HG03159 (cell line): ENCODE data around the gene HELZ2.
"Not testable (repeated sequence)": the region's sequence is repeated elsewhere in the genome, so short reads cannot be mapped to it uniquely, and the experiment has no call there.

Experiments used
- ATAC-seq: cut with Tn5 transposase; IDR thresholded peaks from one replicate; pipeline ENCODE4 v1.9.1; 2021; ENCODE audit warnings: mild to moderate bottlenecking, moderate library complexity; ENCODE audit not compliant: unreplicated experiment

Gene HELZ2

GRCh38 chr20:63574156-63574828 lies at the start of gene HELZ2:
Gene HELZ2 (minus strand): TSS chr20:63574239. CDS start chr20:63572385, 1,854 bp downstream.
- ATAC-seq: no peak

GRCh38 chr20:63622732-63623131 lies 48.7 kb upstream of the HELZ2 start:
- ATAC-seq: no peak

DNA sequence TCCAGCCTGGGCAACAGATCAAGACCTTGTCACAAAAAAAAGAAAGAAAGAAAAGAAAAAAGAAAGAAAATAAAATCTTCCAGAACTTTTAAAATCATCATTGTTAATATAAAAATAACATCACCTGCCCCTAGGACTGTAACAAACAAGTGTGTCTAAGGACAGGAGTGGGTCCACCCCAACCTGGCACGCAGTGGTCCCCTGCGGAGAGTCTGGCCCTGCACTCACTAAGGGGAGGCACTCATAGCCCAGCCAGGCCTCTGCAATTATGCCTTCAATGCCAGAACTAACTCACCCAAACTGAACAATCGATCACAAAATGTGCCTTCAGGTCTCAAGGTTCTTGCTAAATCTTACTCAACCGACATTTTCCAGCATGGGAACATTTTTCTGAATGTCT lies 48.1 kb upstream of the HELZ2 start:
- no peak for ATAC-seq

DNA sequence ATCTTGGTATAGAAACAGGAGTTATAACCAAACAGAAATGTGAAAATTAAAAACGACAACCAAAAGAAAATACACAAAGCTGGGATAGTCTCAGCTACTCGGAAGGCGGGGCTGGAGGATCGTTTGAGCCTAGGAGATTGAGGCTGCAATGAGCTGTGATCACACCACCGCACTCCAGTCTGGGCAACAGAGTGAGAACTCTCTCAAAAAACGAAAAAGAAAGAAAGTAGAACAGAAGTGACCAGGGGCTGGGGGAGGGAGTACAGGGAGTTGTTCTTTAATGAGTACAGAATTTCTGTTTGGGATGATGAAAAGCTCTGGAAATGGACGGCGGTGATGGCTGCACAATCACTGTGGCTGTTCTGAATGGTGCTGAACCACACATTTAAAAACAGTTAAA lies 47.0 kb upstream of the HELZ2 start:
- no peak for ATAC-seq

- ATAC-seq: no peak
These were observed 45.5 kb upstream of the HELZ2 start for GRCh38 chr20:63619505-63619904.

DNA sequence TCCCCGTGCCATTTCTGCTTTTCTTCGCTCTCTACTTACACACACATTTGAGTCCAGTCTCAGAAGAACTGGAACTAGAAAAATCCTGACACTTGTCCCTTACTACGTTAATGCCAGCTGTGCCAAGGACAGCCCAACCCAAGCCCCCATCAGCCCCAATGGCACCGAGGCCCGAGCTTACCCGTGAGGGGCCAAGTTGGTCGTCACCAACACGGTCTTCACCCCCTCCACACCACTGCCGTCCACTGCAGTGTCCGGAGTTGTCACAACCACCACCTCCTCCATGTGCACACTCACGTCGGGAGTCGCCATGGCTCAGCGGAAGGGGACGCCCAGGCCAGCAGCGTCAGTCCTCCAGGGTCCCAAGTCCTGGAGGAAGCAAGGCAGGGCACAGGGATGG lies 45.0 kb upstream of the HELZ2 start:
- ATAC-seq: no peak

- no peak for ATAC-seq
These were observed 44.4 kb upstream of the HELZ2 start for GRCh38 chr20:63618291-63618980.

GRCh38 chr20:63617876-63618265 lies 43.8 kb upstream of the HELZ2 start:
- no peak for ATAC-seq

- ATAC-seq: no peak
These were observed 43.2 kb upstream of the HELZ2 start for GRCh38 chr20:63617092-63617875.

DNA sequence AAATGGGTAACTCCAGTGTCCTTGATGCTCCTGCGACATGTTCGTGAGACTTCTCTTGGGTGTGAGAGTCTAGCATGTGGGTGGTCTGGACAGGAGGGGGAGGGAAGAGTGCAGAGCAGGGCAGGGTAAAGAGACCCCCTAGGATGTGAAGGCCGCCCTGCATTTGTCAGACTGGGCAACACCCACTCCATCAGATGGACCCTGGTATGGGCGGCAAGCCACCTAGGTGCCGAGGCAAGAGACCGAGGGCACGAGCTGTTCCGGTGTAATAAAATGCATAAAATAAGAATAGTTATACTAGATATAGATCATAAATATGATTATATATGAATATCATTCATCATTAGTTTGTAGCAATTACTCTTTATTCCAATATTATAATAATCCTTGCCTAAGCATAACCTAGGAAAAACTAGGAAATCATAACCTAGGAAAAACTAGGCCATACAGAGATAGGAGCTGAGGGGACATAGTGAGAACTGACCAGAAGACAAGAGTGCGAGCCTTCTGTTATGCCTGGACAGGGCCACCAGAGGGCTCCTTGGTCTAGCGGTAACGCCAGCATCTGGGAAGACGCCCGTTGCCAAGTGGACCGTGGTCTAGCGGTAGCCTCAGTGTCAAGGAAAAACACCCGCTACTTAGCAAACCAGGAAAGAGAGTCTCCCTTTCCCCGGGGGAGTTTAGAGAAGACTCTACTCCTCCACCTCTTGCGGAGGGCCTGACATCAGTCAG lies 40.0 kb upstream of the HELZ2 start:
- ATAC-seq: not testable (repeated sequence)

- ATAC-seq: no peak
These were observed 38.4 kb upstream of the HELZ2 start for GRCh38 chr20:63612276-63612931.

DNA sequence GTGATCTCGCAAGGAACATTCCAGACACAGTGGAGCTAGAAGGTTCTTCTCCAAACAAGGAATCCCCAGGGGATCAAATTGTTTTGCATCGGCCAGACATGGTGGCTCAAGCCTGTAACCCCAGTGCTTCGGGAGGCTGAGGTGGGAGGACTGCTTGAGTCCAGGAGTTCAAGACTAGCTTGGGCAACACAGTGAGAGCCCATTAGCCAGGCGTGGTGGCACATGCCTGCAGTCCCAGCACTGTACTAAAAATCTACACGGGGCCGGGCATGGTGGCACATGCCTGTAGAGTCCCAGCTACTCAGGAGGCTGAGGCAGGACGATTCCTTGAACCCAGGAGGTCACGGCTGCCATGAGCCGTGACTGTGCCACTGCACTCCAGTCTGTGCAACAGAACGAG lies 37.6 kb upstream of the HELZ2 start:
- no peak for ATAC-seq

- ATAC-seq: no peak
These were observed 36.8 kb upstream of the HELZ2 start for GRCh38 chr20:63610581-63611435.

DNA sequence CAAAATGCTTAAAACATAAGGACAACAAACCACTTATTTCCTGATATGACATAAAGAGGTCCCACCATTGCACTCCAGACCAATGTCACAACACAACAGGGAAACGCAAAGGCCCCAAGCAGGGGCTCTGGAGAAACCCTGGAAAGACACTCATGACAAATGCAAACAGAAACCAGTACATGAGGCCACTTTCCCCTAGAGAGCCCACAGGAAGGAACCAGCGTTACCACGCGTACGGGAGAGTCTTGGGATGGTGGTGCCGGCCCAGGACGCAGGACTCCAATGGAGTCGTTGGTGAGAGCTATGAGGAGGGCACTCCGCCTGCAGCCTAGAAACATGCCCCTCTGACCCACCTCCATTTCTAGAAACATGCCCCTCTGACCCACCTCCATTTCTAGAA lies 32.6 kb upstream of the HELZ2 start:
- ATAC-seq: no peak

- no peak for ATAC-seq
These were observed 28.3 kb upstream of the HELZ2 start for GRCh38 chr20:63602321-63602720.

DNA sequence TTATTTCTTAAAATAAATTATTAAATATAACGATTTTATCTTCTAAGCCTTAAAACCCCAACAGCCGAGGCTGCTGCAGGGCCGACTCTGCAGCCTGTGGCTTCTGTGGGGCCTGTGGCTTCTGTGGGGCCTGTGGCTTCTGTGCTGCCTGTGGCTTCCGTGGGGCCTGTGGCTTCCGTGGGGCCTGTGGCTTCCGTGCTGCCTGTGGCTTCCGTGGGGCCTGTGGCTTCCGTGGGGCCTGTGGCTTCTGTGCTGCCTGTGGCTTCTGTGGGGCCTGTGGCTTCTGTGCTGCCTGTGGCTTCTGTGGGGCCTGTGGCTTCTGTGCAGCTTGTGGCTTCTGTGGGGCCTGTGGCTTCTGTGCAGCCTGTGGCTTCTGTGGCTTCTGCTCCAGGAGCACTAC lies 27.6 kb upstream of the HELZ2 start:
- ATAC-seq: not testable (repeated sequence)

GRCh38 chr20:63599396-63600050 lies 25.5 kb upstream of the HELZ2 start:
- ATAC-seq: no peak

GRCh38 chr20:63598479-63599395 lies 24.7 kb upstream of the HELZ2 start:
- no peak for ATAC-seq
